Lower leg skin (tissue), 3 donors: Measurements from ENCODE around the gene HECTD4.

Experiments
- CTCF ChIP-seq, 3 donors: fragments of 450-650 bp; IDR thresholded peaks; one replicate each; pipeline ENCODE4 v1.5.1; 2016; ENCODE audit warnings: antibody characterized with exemption in 3 of 3, mild to moderate bottlenecking in 3 of 3, moderate library complexity in 2 of 3
- POLR2A ChIP-seq, 2 donors: fragments of 450-650 bp; IDR thresholded peaks; one replicate each; pipeline ENCODE4 v1.6.1; 2016 to 2017; ENCODE audit warnings: antibody characterized with exemption in 2 of 2, mild to moderate bottlenecking in 1 of 2, moderate library complexity in 1 of 2

GRCh38 chr12:112149596-112149995 is 232.6 kb downstream of the HECTD4 start:
- TF ChIP-seq CTCF (IDR thresholded peaks at IDR 0.05): no peak
- no peak for TF ChIP-seq POLR2A (IDR thresholded peaks at IDR 0.05)
